K562 (cell line): ENCODE measurements around the gene SIRT7. TPM values are rescaled to one million over a fixed set of nuclear protein-coding genes. Genes with fewer than 3 reads are reported as not detected.

Experiments
- ELF1 ChIP-seq: fragments of 200-800 bp; sonication (Bioruptor generic); IDR thresholded peaks from 2 replicates; pipeline ENCODE4 v1.6.1; 2016; ENCODE audit warnings: missing genetic modification characterization, missing compliant biosample characterization
- FOXJ2 ChIP-seq: fragments of 200-800 bp; sonication (Bioruptor generic); IDR thresholded peaks from 2 replicates; pipeline ENCODE4 v1.6.1; 2016; ENCODE audit warnings: missing genetic modification characterization, missing compliant biosample characterization
- HOXB6 ChIP-seq: fragments of 250-450 bp; sonication (Bioruptor Pico); IDR thresholded peaks from 2 replicates; pipeline ENCODE4 v1.5.1; 2022; ENCODE audit warnings: mild to moderate bottlenecking, borderline replicate concordance
- ILF3 ChIP-seq: fragments of 450-650 bp; IDR thresholded peaks from 2 replicates; pipeline ENCODE4 v1.6.1; 2018; ENCODE audit warnings: antibody characterized with exemption, mild to moderate bottlenecking, moderate library complexity, borderline replicate concordance
- MEIS2 ChIP-seq: fragments of 450-650 bp; IDR thresholded peaks from 2 replicates; pipeline ENCODE4 v1.6.1; 2014; ENCODE audit warnings: mild to moderate bottlenecking; ENCODE audit not compliant: partially characterized antibody
- MNT ChIP-seq, 2 experiments: fragments of 450-650 bp; conservative IDR thresholded peaks; 2 replicates each; pipeline ENCODE4 v1.6.1; 2017; ENCODE audit warnings: mild to moderate bottlenecking in 2 of 2, moderate library complexity in 2 of 2
- NELFE ChIP-seq: IDR thresholded peaks from 2 replicates; pipeline ENCODE4 v1.6.1; 2011; ENCODE audit warnings: mild to moderate bottlenecking; ENCODE audit not compliant: insufficient read depth, insufficient read length
- RBFOX2 ChIP-seq: fragments of 200-400 bp; formaldehyde crosslinking; IDR thresholded peaks from 2 replicates; pipeline ENCODE4 v1.6.1; 2017; ENCODE audit warnings: low read depth, mild to moderate bottlenecking, low read length, moderate library complexity
- RNF2 ChIP-seq: sonication (generic); IDR thresholded peaks from 2 replicates; pipeline ENCODE4 v1.6.1; 2016
- SIN3B ChIP-seq: fragments of 450-650 bp; IDR thresholded peaks from 2 replicates; pipeline ENCODE4 v1.6.1; 2017; ENCODE audit warnings: low read depth, mild to moderate bottlenecking, moderate library complexity
- ZNF445 ChIP-seq: fragments of 250-450 bp; sonication (Bioruptor Pico); IDR thresholded peaks from 2 replicates; pipeline ENCODE4 v1.4.0; 2020; ENCODE audit warnings: low read depth, mild to moderate bottlenecking, moderate library complexity
- ZNF584 ChIP-seq: fragments of 200-800 bp; sonication (Bioruptor generic); IDR thresholded peaks from 2 replicates; pipeline ENCODE4 v1.6.1; 2016; ENCODE audit warnings: low read depth, mild to moderate bottlenecking, missing genetic modification characterization, missing compliant biosample characterization
- ZNF592 ChIP-seq: fragments of 450-650 bp; IDR thresholded peaks from 2 replicates; pipeline ENCODE4 v1.6.1; 2017; ENCODE audit warnings: antibody characterized with exemption, mild to moderate bottlenecking
- polyA plus RNA-seq, 8 experiments: library from polyadenylated mRNA; depleted of rRNA in 4 of 8; stranded (reverse) in 5 of 8; unstranded in 3 of 8; fragments of >200 nt; fragmentation: Nextera tagmentation in 2 of 8; fragmentation: Illumina TruSeq in 1 of 8; extraction: Ambion mirVana in 2 of 8; extraction: Trizol in 1 of 8; gene quantifications; 2 replicates each; pipeline versions ENCODE4 v1.2.1 to v1.2.3, GENCODE V29; 2011 to 2014; ENCODE audit warnings: inconsistent platforms in 1 of 8, missing spikeins in 1 of 8
- total RNA-seq, 7 experiments: library from RNA; depleted of rRNA in 6 of 7; stranded (reverse); fragments of >200 nt in 6 of 7; fragmentation: Illumina TruSeq in 2 of 7; extraction: Trizol in 2 of 7; gene quantifications; 2 replicates each; pipeline versions ENCODE4 v1.2.1 to v1.2.3, GENCODE V29; 2011 to 2021; ENCODE audit warnings: low replicate concordance in 1 of 7

SIRT7 gene
- total and polyA plus RNA-seq, 9 of the 15 experiments (the other 6 are each of a cell fraction or from before 2014, with no cell fraction given): 1.6 to 54.8 (median 20.3) TPM

GRCh38 chr17:81871387-81872230 lies 46.4 kb downstream of the SIRT7 start (continued):
- peak; percentile 71 to 89; a peak in 3 of 4 replicates for TF ChIP-seq MNT (conservative IDR thresholded peaks at IDR 0.05)
- peak; percentile 70 for TF ChIP-seq RNF2
- peak; percentile 96 for TF ChIP-seq ZNF592
- TF ChIP-seq ILF3: peak; percentile 45; the same call in 1 of the 2 replicates
- TF ChIP-seq MEIS2: peak; percentile 87
- no peak for TF ChIP-seq NELFE
- peak; percentile 90 for TF ChIP-seq RBFOX2
- 0 out of 2 replicates have a peak, but pooled peaks have one; percentile 59 for TF ChIP-seq SIN3B
- TF ChIP-seq ZNF584: 0 out of 2 replicates have a peak, but pooled peaks have one; percentile 33
- TF ChIP-seq ELF1 (tag): no peak; the same call in 1 of the 2 replicates
- TF ChIP-seq HOXB6 (CRISPR knock-in tag): no peak
- no peak for TF ChIP-seq ZNF445
- no peak for TF ChIP-seq FOXJ2 (tag)
